ENCODE data around the gene PPP2R5D. TPM values are rescaled to one million over a fixed set of nuclear protein-coding genes. Genes with fewer than 3 reads are reported as not detected.

Gene PPP2R5D
- total RNA-seq, 1 experiment from 2014 or later: 53.5 TPM

- no peak overlapping the region for H4K91ac ChIP-seq (ENCODE audit: insufficient read length, low read depth, low read length)
- peaks cover 6% of the 10 kb centered on the region; the same call in 1 of the 2 replicates for H3K27me3 ChIP-seq (ENCODE audit: insufficient read depth, low read length)
- no peak overlapping the region for H3K4me3 Mint-ChIP-seq
- TF ChIP-seq, protein P1, sequence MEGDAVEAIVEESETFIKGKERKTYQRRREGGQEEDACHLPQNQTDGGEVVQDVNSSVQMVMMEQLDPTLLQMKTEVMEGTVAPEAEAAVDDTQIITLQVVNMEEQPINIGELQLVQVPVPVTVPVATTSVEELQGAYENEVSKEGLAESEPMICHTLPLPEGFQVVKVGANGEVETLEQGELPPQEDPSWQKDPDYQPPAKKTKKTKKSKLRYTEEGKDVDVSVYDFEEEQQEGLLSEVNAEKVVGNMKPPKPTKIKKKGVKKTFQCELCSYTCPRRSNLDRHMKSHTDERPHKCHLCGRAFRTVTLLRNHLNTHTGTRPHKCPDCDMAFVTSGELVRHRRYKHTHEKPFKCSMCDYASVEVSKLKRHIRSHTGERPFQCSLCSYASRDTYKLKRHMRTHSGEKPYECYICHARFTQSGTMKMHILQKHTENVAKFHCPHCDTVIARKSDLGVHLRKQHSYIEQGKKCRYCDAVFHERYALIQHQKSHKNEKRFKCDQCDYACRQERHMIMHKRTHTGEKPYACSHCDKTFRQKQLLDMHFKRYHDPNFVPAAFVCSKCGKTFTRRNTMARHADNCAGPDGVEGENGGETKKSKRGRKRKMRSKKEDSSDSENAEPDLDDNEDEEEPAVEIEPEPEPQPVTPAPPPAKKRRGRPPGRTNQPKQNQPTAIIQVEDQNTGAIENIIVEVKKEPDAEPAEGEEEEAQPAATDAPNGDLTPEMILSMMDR (conservative IDR thresholded peaks at IDR 0.05): no peak
- no peak for DNase-seq
- no peak overlapping the region for H3K18ac ChIP-seq (ENCODE audit: insufficient read length, low read depth, low read length)
- H3K27me3 Mint-ChIP-seq (ENCODE audit: low read depth): peaks cover 36% of the 10 kb centered on the region
- peaks cover 14 to 20% of the 10 kb centered on the region in 2 experiments for H3K4me1 Mint-ChIP-seq
- H2BK120ac ChIP-seq (ENCODE audit: low read depth, low read length, poor library complexity, severe bottlenecking): no peak overlapping the region
- H3K23ac ChIP-seq (ENCODE audit: insufficient read length, low read depth, low read length): no peak overlapping the region
- no peaks in the 10 kb centered on the region for H3K79me2 ChIP-seq (ENCODE audit: insufficient read depth, low read length)
- H3K27ac ChIP-seq (ENCODE audit: insufficient read length, low read depth, low read length): no peak overlapping the region
- no peak overlapping the region for H3T11ph ChIP-seq (ENCODE audit: low read length)
- peaks cover 0 to 10% (median 0%) of the 10 kb centered on the region in 3 experiments; a peak in 1 of 7 replicates for H3K36me3 Mint-ChIP-seq (ENCODE audit: insufficient read depth in 1 of 3, low read depth in 3 of 3)
- H3K23me2 ChIP-seq (ENCODE audit: insufficient read length, low read depth, low read length, poor library complexity, severe bottlenecking): peaks cover 10% of the 10 kb centered on the region
- H3K4ac ChIP-seq (ENCODE audit: low read depth, low read length): no peak overlapping the region
- H2AK5ac ChIP-seq (ENCODE audit: insufficient read length, low read length): no peak overlapping the region
- no peak overlapping the region for H2BK12ac ChIP-seq (ENCODE audit: insufficient read length, low read depth, low read length)
- no CpG with 5 or more reads among the region's 8 CpGs for WGBS (ENCODE audit: extremely low coverage, insufficient read length, low lambda C conversion rate)
- no peak overlapping the region for H3K9ac ChIP-seq (ENCODE audit: extremely low read depth, insufficient read length, low read length)
- no peak overlapping the region for H2BK20ac ChIP-seq (ENCODE audit: low read depth, low read length, poor library complexity, severe bottlenecking)
- no peaks in the 10 kb centered on the region for H3K9me3 ChIP-seq (ENCODE audit: control insufficient read depth, low read depth, low read length)
- no peak overlapping the region for H2BK15ac ChIP-seq (ENCODE audit: low read depth, low read length)
- no peak overlapping the region for H3K56ac ChIP-seq (ENCODE audit: insufficient read length, low read depth, low read length)
- H3K4me1 ChIP-seq (ENCODE audit: insufficient read depth, low read length): no peaks in the 10 kb centered on the region
- no peak overlapping the region for H4K5ac ChIP-seq (ENCODE audit: insufficient read length, low read depth, low read length)
- H4K20me1 ChIP-seq (ENCODE audit: control insufficient read depth, insufficient read depth, insufficient read length): no peaks in the 10 kb centered on the region
- H3K14ac ChIP-seq (ENCODE audit: insufficient read depth, low read length): no peak overlapping the region
- H3K27ac Mint-ChIP-seq: no peak overlapping the region
- no peak overlapping the region for H3K4me2 ChIP-seq (ENCODE audit: insufficient read depth, insufficient read length, low read length)
- H2BK5ac ChIP-seq (ENCODE audit: insufficient read length, low read length): no peak overlapping the region
- H2AFZ ChIP-seq (ENCODE audit: low read length): no peak overlapping the region
- 0 out of 5 replicates have a peak, but pooled peaks cover 0 to 2% of the 10 kb centered on the region in 2 experiments for H3K9me3 Mint-ChIP-seq
- no peak overlapping the region for H4K8ac ChIP-seq (replicated peaks; ENCODE audit: insufficient read length, low read depth, low read length)
- no peaks in the 10 kb centered on the region for H3K79me1 ChIP-seq (ENCODE audit: insufficient read depth, low read depth, low read length, poor library complexity, severe bottlenecking)
Observed at GRCh38 chr6:42958125-42958524, 26.2 kb upstream of the PPP2R5D start.

All from H9 (cell line).